ENCODE data around the gene FADS6.

Gene FADS6, protein sequence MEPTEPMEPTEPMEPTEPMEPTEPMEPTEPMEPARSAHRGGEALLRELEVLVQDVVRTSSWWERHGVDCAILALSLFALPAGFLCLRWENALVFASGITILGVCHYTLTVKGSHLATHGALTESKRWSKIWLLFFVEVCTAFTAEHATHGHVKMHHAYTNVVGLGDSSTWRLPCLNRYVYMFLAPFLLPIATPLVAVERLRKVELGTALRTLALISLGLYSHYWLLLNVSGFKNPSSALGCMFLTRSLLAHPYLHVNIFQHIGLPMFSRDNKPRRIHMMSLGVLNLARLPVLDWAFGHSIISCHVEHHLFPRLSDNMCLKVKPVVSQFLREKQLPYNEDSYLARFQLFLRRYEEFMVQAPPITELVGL

DNA sequence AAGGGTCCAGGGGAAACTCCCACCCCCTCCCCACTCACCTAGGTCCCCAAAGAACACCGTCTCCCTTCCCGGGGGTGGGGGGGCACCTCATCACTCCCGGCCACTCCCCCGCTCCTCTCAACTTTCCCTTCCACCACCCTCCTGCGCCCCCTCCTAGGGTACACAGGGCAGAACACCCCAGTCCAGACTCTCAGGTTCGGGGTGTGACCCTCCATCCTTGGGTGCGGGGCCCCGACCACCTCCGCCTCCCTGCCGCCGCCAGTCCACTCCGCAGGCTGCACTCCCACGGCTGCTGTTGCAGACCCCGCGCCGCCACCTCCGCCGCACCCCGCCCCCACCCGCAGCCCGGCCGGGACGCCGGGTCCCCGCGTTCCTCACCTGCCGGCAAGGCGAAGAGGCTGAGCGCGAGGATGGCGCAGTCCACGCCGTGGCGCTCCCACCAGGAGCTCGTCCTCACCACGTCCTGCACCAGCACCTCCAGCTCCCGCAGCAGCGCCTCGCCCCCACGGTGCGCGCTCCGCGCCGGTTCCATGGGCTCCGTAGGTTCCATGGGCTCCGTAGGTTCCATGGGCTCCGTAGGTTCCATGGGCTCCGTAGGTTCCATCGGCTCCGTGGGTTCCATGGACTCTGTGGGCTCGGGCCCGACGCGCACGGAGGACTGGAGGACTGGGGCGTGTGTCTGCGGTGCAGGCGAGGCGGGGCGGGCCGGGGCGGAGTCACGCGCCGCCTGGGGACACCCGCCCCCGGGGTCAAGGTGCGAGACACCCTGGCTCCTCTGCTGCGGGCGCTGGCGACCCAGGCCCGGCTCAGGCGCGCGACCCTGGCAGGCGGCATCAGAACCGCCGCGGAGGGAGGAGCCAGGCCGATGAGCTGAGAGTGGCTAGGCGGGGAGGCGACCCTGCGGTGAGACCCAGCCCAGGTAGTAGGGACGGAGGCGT is at the start of gene FADS6:
Gene FADS6, minus strand, starts transcription at position 660 of the 938 bp plus-strand sequence. Its CDS starts 38 bp downstream, at position 622.
- DNase-seq (ENCODE audit: low read depth in 2 of 2): no peak

DNA sequence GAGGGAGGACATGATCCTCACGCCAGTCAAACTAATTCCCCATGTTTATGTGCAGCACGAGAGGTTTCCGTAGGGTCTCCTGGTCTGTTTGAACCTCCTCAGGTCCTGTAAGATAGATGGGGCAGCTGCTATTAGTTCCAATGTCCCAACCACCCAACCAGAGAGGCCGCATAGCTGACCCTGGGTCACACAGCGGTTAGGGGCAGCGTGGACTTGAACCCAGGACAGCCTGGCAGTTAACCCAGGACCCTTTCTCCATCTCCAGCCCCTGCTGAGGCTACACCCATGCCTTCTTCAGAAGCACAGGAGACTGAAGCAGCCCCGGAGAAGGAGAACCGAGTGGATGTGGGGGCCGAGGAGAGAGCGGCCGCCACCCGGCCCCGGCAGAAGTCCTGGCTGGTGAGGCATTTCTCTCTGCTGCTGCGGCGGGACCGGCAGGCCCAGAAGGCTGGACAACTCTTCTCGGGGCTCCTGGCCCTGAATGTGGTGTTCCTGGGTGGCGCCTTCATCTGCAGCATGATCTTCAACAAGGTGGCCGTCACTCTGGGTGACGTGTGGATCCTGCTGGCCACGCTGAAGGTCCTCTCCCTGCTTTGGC is 47.8 kb upstream of the FADS6 start:
- DNase-seq (ENCODE audit: low read depth in 2 of 2): no peak

DNA sequence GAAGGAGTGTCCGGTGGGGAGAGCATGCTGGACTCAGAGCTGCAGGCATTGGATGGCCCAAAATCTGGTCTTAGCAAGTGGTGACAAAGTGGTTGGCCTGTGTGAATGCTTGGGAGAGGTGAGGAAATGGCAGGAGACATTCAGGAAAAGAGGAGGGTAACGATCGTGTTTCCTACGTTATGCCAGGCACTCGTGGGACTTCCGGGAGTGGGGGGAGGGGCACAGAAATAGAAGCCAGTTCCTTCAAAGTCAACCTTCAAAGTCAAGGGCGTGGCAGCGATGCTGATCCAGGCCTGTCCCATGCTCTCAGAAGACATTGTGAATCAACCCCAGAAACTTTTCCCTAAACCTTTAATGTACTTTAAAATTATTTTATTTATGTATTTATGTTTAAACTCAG is 46.1 kb upstream of the FADS6 start:
- no peak for DNase-seq (ENCODE audit: low read depth in 2 of 2)

DNA sequence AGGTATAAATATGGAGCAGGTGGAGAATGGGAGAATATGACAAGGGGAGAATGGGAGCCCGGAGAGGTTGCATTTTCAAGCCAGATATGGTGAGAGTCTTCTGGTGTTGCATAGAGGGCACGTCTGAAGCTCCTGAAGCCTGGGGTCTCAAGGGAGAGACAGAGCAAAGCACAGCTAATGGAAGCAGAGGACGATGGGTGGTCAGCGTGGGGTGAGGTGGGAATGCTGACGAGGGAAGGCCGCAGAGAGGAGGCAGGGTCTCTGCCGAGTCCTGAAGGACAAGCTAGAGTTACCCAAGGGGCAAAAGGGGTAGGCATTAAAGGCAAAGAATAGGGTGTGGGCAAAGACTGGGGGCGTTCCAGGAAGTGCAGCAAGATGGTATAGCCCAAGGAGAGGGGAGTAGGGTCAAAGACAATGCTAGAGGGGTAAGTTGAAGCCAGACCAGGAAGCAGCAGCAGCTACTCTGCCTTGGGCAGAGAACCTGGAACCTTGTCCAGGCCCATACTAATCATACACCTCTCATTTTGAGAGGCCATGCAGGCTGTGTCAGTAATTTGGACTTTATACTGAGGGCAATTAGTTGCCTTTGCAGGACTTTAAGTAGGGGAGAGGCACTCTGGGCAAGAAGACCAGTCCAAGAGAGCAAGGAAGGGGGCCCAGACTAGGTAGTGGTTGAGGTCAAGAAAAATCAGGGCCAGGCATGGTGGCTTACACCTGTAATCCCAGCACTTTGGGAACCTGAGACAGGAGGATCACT is 44.9 kb upstream of the FADS6 start:
- DNase-seq (ENCODE audit: low read depth in 2 of 2): no peak

DNA sequence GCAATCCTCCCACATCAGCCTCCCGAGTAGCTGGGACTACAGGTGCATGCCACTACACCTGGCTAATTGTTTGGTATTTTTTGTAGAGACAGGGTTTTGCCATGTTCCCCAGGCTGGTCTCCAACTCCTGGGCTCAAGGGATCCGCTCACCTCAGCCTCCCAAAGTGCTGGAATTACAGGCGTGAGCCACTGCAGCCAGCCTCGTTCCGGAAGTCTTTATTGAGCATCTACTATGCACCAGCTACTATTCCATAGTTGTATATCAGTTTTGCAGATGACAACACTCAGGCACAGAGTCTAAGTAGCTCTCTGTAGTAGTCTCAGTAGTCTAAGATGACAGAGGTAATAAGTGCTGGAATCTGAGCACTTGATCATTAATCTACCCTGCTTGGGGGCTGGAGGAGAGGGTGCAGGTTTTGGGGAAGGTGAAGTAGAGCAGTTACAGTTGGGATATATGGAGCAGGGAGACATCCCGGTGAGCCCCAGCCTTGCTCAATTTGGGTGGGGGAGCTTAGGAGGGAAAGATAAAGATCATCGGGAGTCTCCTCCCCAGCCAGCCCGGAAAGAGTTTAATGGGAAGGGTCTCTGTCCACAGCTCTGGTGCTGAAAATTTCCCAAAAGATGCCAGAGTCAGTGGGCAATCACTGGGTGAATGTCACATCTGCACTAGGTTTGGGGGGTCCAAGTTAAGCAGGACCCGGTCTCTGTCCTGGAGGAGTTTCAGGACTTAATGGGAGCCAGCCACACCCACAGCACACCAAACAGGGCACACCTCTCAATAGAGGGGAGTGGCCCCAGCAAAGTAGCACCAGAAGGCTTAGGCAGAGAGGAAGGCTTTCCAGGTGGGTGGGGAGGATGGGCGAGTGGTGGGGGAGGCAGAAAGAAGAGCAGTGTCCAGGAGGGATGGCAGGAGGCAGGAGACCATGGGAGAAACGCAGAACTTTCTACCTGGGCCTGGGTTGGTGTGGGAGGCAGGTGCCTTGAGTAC is 43.9 kb upstream of the FADS6 start:
- DNase-seq (ENCODE audit: low read depth in 2 of 2): no peak

DNA sequence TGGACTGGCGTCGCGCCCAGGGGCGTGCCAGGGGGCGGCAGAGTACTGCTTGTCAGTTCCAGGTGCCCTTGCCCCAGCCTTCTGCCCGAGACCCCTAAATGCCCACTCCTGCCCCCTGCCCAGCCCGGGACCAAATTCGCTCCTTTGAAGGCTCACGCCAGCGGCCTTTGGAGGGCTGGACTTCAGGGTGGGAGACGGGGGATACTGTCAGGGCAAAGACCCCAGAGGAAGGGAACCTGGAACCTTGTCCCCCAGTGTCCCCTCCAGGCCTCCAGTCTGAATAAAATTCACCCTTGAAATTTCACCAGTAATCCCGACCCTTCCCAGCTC is 43.0 kb upstream of the FADS6 start:
- no peak for DNase-seq (ENCODE audit: low read depth in 2 of 2)

DNA sequence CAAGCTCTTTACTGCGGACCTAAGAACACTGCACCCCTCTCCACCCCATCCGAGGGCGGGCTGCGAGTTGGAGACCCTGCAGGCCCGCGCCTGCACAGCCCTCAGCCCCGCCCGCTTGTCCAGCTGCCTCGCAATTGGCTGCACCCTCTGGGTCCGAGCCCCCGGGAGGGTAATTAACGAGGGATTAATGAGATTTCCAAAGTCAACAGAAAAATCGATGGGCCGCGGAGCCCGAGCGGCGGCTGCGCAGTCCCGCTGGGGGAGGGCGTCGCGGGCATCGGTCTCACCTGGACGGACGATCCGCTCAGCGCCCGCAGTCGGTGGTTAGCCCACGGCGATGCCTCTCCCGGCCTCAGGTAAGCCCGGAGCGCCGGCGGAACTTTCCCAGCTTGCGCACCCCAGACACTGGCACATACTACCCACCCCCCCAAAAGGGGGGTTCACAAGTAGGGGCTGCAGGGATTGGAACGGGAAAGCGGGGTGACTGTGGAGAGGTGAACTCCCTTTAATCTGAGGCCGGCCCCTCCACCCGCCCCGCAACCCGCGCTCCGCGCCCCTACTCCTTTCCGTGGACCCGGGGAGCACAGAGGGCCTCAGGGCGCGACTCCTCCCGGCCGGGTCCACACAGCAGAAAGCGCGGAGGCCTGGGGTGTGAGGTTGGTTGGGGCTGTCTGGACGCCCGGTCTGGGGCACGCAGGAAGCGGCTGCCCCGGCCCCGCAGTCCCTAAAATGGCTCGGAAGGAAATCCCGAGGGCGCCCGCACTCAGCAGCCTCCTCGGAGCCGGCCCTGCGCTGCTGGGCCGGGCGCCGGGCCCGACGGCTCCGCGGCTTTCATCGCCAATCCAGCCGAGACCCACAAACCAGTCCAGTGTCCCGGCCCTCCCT is 42.4 kb upstream of the FADS6 start, which contains the start of gene OTOP3:
Gene OTOP3, plus strand, starts transcription at position 314 of the 885 bp plus-strand sequence. Its CDS starts 24 bp downstream, at position 338.
- no peak for DNase-seq (ENCODE audit: low read depth in 2 of 2)

DNA sequence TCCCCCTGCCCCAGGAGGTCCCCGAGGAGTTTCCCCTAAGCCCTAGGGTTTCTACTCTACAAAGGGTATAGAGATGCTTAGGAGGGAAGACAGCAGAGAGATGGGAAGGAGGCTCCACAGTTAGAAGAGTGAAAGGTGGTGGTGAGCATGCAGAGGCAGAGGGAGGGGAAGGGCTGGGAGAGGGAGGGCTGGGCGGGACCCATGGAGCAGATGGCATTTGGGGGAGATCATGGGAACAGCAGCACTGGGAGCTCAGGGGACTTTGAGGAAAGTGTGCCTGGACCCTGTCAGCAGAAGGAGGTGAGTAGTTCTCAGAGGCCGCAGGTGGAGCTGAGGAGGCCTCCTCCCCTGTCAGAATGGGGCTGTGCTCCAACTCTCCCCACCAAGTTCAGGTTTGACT is 41.6 kb upstream of the FADS6 start:
- no peak for DNase-seq (ENCODE audit: low read depth in 2 of 2)

DNA sequence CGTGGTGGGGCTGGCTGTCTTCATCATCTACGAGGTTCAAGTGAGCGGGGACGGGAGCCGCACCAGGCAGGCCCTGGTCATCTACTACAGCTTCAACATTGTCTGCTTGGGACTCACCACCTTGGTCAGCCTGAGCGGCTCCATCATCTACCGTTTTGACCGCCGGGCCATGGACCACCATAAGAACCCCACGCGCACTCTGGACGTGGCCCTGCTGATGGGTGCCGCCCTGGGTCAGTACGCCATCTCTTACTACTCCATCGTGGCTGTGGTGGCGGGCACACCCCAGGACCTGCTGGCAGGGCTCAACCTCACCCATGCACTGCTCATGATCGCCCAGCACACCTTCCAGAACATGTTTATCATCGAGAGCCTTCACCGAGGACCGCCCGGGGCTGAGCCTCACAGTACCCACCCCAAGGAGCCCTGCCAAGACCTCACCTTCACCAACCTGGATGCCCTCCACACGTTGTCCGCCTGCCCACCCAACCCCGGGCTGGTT is 37.2 kb upstream of the FADS6 start:
- no peak for DNase-seq (ENCODE audit: low read depth in 2 of 2)

DNA sequence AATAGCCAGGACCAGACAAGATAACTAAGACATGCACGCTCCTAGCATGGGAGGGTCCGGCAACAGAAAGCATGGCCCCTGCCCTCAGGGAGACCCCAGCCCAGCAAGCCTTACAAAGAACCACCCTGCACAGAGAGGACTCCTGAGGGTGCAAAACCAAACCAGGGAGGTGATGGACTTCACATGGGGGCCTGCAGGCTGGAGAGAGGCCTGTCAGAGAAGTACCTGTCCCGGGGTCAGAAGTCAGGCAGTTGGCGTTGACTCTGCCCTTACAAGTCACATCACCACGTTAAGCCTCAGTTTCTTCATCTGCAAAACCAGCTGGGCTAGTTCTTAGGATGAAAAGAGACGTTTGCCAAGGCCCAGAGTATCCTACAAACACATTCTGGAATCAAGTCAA is 35.4 kb upstream of the FADS6 start:
- DNase-seq (ENCODE audit: low read depth in 2 of 2): no peak

DNA sequence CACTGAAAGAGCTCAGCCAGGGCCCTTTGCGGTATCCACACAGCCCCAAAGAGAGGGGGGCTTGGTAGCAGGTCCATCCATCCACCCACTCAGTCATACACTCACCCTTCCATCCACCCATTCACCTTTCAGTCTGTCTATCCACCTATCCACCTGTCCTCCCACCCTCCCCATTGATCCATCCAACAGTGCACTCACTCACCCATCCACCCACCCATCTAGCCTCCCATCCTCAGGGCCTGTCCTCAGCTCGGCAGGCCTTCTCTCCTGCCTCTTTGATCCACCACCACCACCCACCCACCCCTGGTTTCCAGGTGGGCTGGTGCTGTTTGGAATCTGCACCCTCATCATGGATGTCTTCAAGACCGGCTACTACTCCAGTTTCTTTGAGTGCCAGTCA is 31.8 kb upstream of the FADS6 start:
- no peak for DNase-seq (ENCODE audit: low read depth in 2 of 2)

DNA sequence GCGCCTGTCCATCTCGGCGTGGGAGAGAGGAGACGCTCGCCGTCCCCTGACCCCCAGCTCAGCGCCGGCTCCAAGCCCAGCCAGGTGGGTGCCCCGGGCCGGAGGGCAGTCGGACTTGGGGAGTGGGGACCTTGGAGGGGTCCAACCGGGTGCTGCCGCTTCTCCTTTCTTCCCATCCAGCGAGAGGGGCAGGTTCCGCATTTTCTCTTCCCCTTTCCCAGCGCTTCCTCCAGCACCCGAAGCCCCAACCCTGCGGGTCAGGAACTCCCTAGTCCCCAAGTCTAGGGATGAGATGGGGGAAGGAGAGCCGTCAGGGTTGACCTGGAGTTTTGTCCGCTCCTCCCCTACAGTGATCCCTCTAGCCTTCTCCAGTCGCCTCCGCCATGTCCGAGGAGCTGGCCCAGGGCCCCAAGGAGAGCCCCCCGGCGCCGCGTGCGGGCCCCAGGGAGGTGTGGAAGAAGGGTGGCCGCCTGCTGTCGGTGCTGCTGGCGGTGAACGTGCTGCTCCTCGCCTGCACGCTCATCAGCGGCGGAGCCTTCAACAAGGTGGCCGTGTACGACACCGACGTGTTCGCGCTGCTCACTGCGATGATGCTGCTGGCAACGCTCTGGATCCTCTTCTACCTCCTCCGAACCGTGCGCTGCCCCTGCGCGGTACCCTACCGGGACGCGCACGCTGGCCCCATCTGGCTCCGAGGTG is 31.0 kb upstream of the FADS6 start, which contains the start of gene OTOP2:
Gene OTOP2, plus strand, starts transcription at position 24 of the 699 bp plus-strand sequence. Its CDS starts 360 bp downstream, at position 384.
- DNase-seq (ENCODE audit: low read depth in 2 of 2): no peak

DNA sequence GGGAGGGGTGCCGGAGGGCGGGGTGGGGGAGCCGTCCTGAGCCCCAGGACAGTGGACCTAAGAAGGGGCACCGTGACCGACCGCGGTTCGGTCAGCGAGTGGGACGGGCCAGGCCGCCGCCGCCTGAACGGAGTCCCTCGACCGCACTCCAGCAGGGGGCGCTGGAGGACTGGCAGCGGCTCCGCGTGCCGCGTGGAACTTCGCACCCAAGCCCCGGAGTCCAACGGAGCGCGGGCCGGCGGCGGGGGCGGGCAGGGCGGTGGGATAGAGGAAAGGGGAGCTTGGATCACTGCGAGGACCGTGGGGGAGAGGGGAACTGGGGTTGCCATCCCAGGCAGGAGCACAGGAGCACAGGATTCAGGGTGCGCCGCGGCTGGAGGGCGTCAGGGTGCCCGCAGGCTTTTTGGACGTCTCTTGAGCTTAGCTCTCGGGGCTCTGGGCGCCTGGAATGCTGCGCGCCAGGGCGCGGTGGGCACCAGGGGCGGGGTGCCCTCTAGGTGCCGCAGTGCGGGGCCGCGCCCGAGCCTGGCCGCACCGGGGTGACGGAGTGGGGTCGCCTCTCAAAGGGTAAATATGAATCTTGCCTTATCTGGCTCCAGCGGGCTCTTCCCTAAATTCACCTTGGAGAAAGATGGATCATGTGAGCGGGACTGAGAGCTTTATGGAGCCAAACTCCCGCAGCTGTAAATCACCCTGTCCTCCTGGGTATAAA is 30.3 kb upstream of the FADS6 start:
- peak; percentile 70 to 73 for DNase-seq (ENCODE audit: low read depth in 2 of 2)

DNA sequence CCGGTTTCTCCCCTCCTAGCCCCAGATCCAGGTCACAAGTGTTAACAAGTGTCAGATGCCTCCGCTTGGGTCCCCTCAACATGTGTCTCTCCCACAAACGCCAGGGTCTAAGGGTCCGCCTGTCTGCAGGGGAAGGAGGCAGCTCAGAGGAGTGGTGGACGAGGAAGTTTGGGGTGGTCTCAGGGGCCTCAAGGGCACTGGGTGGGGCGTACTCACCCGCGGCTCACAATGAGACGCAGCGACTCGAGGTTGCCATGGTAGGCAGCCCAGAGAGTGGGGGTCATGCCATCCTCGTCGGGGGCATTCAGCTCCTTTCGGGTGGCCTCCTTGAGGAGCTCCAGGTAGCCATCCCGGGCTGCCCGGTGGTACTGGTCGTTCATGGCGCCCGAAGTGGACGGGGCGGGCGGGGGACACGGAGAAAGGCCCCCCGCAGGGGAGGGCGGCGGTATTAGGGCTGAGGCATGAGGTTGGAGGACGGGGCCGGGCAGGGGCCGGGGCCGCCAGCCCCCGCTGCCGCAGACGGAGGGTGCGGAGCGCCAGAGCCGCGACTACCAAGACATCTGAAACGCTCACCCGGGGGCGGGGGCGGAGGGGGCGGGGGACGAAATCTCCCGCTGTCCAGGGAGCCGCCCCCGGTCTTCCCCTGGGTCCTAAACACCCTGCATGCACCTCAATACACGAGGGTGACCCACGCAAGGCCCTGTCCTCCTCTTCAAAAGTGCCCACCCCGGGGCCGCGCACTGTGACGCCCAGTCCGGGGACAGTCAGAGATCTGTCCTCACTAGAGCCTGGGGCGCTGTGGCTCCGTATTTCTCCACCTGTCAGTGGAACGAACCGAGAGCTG is 29.5 kb upstream of the FADS6 start, which contains the start of gene USH1G:
Gene USH1G, minus strand, starts transcription at position 562 of the 844 bp plus-strand sequence. Its CDS starts 182 bp downstream, at position 380.
- DNase-seq (ENCODE audit: low read depth in 2 of 2): peak in 1 of 2 donors; percentile 15

DNA sequence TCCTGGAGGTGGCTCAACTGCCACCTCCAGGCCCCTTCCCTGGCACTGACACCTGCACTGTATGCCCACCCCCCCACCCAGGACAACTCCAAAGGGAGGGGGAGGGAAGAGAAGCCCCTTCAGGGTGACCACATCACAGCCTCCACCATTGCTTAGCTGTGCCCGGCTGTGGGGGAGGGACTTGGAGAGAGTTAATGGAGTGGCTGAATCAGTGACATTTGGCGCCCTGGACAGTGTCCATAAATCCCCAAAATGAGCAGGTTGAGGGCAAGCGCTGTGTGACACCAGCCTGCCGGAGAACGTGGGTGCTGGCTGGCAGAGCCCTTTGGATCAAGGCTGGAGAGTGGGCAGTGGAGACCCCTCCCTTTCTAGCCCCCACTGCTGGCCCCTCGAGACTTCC is 28.7 kb upstream of the FADS6 start:
- DNase-seq (ENCODE audit: low read depth in 2 of 2): no peak

DNA sequence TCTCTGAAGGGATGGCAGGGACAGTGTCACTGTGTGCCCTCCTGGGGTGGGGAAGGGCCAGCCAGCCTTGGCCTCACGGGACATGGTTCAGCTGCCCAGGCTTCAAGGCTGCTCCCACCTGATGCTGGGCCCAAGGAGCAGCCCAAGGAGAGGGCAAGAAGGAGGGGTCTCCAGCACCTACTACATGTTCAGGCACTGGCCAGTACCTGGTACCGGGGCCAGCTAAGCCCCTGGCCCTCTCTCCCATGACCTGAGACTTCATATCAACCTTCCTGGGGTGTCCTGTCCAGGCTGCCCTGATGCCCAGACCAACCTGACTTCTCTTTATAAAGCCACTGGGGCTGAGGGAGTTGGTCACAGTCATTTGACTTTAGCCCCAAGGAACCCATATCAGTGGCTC is 28.3 kb upstream of the FADS6 start:
- no peak for DNase-seq (ENCODE audit: low read depth in 2 of 2)

All from stimulated activated CD8-positive, alpha-beta memory T cell treated with anti-CD3 and anti-CD28 coated beads, Interleukin-2, amount 100 ng/mL, for 48 hours (primary cell).